ENCODE results near the gene BRPF3.
A peak's percentile ranks its signal among the peaks of the same experiment; 100 is the strongest.

The BRPF3 gene

DNA sequence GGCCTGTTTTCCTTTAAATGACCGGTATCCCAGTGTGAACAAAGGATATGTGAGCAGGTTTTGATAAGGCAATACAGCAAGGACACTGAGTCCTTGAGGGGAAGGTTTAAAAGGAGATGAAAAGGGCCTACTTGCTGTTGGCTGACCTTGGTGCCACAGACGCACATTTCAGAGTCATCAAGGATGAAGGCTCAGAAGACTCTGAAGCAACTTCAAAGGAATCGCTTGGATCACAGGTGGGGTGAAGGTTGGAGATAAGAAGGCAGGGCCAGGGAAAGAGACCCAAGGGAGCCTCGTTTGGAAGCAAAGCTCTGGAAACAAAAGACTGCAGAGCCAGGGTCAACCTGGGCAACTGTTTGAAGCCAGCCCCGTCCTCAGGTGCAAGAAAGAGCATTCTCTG is 43.2 kb downstream of the BRPF3 start:
- H3K36me3 ChIP-seq (ENCODE audit: insufficient read depth, low read depth, low read length) = no peaks in the 10 kb centered on the region
- H3K9ac ChIP-seq (ENCODE audit: low read depth, low read length) = no peak overlapping the region
- H3K4me1 ChIP-seq (ENCODE audit: insufficient read depth, low read length) = peaks cover 13% of the 10 kb centered on the region
- no peaks in the 10 kb centered on the region for H3K27me3 ChIP-seq (ENCODE audit: insufficient read depth, low read length)
- no peaks in the 10 kb centered on the region for H3K9me3 ChIP-seq (ENCODE audit: insufficient read depth, low read depth, low read length)
- no peak overlapping the region for H3K27ac ChIP-seq (ENCODE audit: low read length)
- H3K4me3 ChIP-seq (ENCODE audit: low read length) = no peak overlapping the region

GRCh38 chr6:36241728-36242127 is 45.2 kb downstream of the BRPF3 start:
- Histone ChIP-seq H3K27me3 (ENCODE audit: insufficient read depth, low read length) (no peaks in the 10 kb centered on the region), H3K9me3 (ENCODE audit: insufficient read depth, low read depth, low read length) (no peaks in the 10 kb centered on the region), H3K4me1 (ENCODE audit: insufficient read depth, low read length) (peaks cover 27% of the 10 kb centered on the region), H3K36me3 (ENCODE audit: insufficient read depth, low read depth, low read length) (no peaks in the 10 kb centered on the region), H3K27ac (ENCODE audit: low read length) (no peak overlapping the region), H3K9ac (ENCODE audit: low read depth, low read length) (no peak overlapping the region), H3K4me3 (ENCODE audit: low read length) (no peak overlapping the region)

GRCh38 chr6:36242161-36242560 is 45.6 kb downstream of the BRPF3 start:
- H3K4me1 ChIP-seq (ENCODE audit: insufficient read depth, low read length) = peaks cover 27% of the 10 kb centered on the region
- H3K4me3 ChIP-seq (ENCODE audit: low read length) = no peak overlapping the region
- H3K9ac ChIP-seq (ENCODE audit: low read depth, low read length) = no peak overlapping the region
- no peaks in the 10 kb centered on the region for H3K9me3 ChIP-seq (ENCODE audit: insufficient read depth, low read depth, low read length)
- H3K36me3 ChIP-seq (ENCODE audit: insufficient read depth, low read depth, low read length) = no peaks in the 10 kb centered on the region
- H3K27ac ChIP-seq (ENCODE audit: low read length) = no peak overlapping the region
- H3K27me3 ChIP-seq (ENCODE audit: insufficient read depth, low read length) = no peaks in the 10 kb centered on the region

- Histone ChIP-seq H3K9me3 (ENCODE audit: insufficient read depth, low read depth, low read length) (no peaks in the 10 kb centered on the region), H3K27me3 (ENCODE audit: insufficient read depth, low read length) (no peaks in the 10 kb centered on the region), H3K36me3 (ENCODE audit: insufficient read depth, low read depth, low read length) (no peaks in the 10 kb centered on the region), H3K9ac (ENCODE audit: low read depth, low read length) (no peak overlapping the region), H3K27ac (ENCODE audit: low read length) (no peak overlapping the region), H3K4me3 (ENCODE audit: low read length) (no peak overlapping the region), H3K4me1 (ENCODE audit: insufficient read depth, low read length) (peaks cover 27% of the 10 kb centered on the region)
Observed at GRCh38 chr6:36242626-36243025, 46.1 kb downstream of the BRPF3 start.

- Histone ChIP-seq H3K9me3 (ENCODE audit: insufficient read depth, low read depth, low read length) (no peaks in the 10 kb centered on the region), H3K36me3 (ENCODE audit: insufficient read depth, low read depth, low read length) (no peaks in the 10 kb centered on the region), H3K27me3 (ENCODE audit: insufficient read depth, low read length) (no peaks in the 10 kb centered on the region), H3K4me3 (ENCODE audit: low read length) (no peak overlapping the region), H3K9ac (ENCODE audit: low read depth, low read length) (no peak overlapping the region), H3K27ac (ENCODE audit: low read length) (no peak overlapping the region), H3K4me1 (ENCODE audit: insufficient read depth, low read length) (peaks cover 27% of the 10 kb centered on the region)
Observed at GRCh38 chr6:36243562-36244212, 47.1 kb downstream of the BRPF3 start.

GRCh38 chr6:36244641-36245280 is 48.2 kb downstream of the BRPF3 start:
- no peak overlapping the region for H3K4me3 ChIP-seq (ENCODE audit: low read length)
- H3K9me3 ChIP-seq (ENCODE audit: insufficient read depth, low read depth, low read length) = no peaks in the 10 kb centered on the region
- peak overlapping the region; percentile 57; the same call in 1 of the 2 replicates for H3K9ac ChIP-seq (ENCODE audit: low read depth, low read length)
- no peaks in the 10 kb centered on the region for H3K36me3 ChIP-seq (ENCODE audit: insufficient read depth, low read depth, low read length)
- H3K27me3 ChIP-seq (ENCODE audit: insufficient read depth, low read length) = no peaks in the 10 kb centered on the region
- H3K27ac ChIP-seq (ENCODE audit: low read length) = peak overlapping the region; percentile 96
- H3K4me1 ChIP-seq (ENCODE audit: insufficient read depth, low read length) = peaks cover 27% of the 10 kb centered on the region

DNA sequence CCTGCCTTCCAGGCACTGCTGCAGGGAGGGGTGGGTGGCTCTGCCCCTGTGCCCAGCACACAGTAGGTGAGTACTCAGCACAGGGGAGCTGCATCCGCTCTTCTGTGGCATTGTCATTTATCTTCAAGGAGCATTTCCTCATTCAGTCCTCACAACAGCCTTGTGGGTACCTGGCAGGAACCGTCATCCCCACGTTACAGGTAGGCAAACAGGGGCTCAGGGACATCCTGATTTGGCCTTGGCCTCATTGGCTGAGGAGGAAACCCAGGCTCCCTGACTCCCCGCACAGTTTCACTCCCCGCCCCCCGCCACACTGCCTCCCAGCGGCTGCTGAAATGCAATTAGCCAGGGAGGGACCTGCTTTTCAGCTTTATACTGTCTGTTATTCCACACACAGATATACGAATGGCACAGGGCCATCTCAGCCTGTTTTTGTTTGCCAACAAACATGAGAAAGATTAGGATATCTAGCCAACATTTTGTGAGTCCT is 49.1 kb downstream of the BRPF3 start:
- peak overlapping the region; percentile 57; the same call in 1 of the 2 replicates for H3K9ac ChIP-seq (ENCODE audit: low read depth, low read length)
- H3K4me1 ChIP-seq (ENCODE audit: insufficient read depth, low read length) = peaks cover 27% of the 10 kb centered on the region

GRCh38 chr6:36246506-36247268 is 50.1 kb downstream of the BRPF3 start:
- no peaks in the 10 kb centered on the region for H3K9me3 ChIP-seq (ENCODE audit: insufficient read depth, low read depth, low read length)
- no peak overlapping the region for H3K4me3 ChIP-seq (ENCODE audit: low read length)
- H3K27me3 ChIP-seq (ENCODE audit: insufficient read depth, low read length) = no peaks in the 10 kb centered on the region
- H3K9ac ChIP-seq (ENCODE audit: low read depth, low read length) = no peak overlapping the region
- H3K4me1 ChIP-seq (ENCODE audit: insufficient read depth, low read length) = peaks cover 27% of the 10 kb centered on the region
- H3K36me3 ChIP-seq (ENCODE audit: insufficient read depth, low read depth, low read length) = no peaks in the 10 kb centered on the region
- H3K27ac ChIP-seq (ENCODE audit: low read length) = no peak overlapping the region

More for the DNA sequence above, 49.1 kb downstream of the BRPF3 start:
- Histone ChIP-seq H3K4me3 (ENCODE audit: low read length) (no peak overlapping the region), H3K9me3 (ENCODE audit: insufficient read depth, low read depth, low read length) (no peaks in the 10 kb centered on the region), H3K36me3 (ENCODE audit: insufficient read depth, low read depth, low read length) (no peaks in the 10 kb centered on the region), H3K27ac (ENCODE audit: low read length) (peak overlapping the region; percentile 96), H3K27me3 (ENCODE audit: insufficient read depth, low read length) (no peaks in the 10 kb centered on the region)

DNA sequence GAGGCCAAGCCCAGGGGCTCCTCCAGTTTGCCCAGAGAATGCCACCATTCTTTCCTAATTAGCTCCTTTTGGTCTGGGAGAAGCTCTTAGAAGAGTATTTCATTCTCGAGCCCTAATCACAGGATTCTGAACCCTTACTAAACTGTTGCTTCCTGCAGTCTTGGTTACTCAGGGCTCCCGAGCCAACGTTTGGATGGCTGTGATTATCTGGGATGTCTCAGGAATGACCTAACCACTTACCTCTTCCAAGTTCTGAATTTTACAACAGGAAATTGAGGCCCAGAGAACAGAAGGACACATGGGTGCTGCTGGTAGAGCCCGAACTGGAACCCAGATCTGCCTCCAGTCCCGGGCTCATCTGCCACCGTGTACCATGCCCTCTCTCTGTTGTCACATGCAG is 51.1 kb downstream of the BRPF3 start:
- Histone ChIP-seq H3K4me1 (ENCODE audit: insufficient read depth, low read length) (peaks cover 27% of the 10 kb centered on the region), H3K4me3 (ENCODE audit: low read length) (no peak overlapping the region), H3K9ac (ENCODE audit: low read depth, low read length) (no peak overlapping the region), H3K27ac (ENCODE audit: low read length) (no peak overlapping the region), H3K36me3 (ENCODE audit: insufficient read depth, low read depth, low read length) (no peaks in the 10 kb centered on the region), H3K27me3 (ENCODE audit: insufficient read depth, low read length) (no peaks in the 10 kb centered on the region), H3K9me3 (ENCODE audit: insufficient read depth, low read depth, low read length) (no peaks in the 10 kb centered on the region)

DNA sequence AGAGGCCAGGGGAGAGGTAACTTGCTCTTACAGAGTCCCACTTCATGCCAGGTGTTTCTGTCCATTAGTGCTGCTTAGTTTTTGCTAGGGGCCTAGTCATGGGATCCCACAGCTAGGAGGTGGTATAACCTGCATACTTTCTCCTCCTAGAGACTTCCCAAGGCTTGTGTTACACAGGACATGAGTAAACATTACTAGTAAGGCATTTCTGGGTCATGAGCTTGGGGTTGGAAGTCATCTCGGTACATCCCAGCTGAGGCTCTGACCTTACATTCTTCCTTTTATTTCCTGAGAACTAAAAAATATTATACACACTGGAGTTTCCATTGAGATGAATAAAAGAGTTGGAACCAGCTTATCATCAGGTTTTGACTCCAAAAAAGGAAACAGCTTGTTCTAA is 52.4 kb downstream of the BRPF3 start:
- Histone ChIP-seq H3K9me3 (ENCODE audit: insufficient read depth, low read depth, low read length) (no peaks in the 10 kb centered on the region), H3K4me3 (ENCODE audit: low read length) (no peak overlapping the region), H3K9ac (ENCODE audit: low read depth, low read length) (no peak overlapping the region), H3K4me1 (ENCODE audit: insufficient read depth, low read length) (peaks cover 18% of the 10 kb centered on the region; the same call in 1 of the 2 replicates), H3K27me3 (ENCODE audit: insufficient read depth, low read length) (no peaks in the 10 kb centered on the region), H3K36me3 (ENCODE audit: insufficient read depth, low read depth, low read length) (no peaks in the 10 kb centered on the region), H3K27ac (ENCODE audit: low read length) (no peak overlapping the region)

- Histone ChIP-seq H3K4me1 (ENCODE audit: insufficient read depth, low read length) (peaks cover 16% of the 10 kb centered on the region; the same call in 1 of the 2 replicates), H3K36me3 (ENCODE audit: insufficient read depth, low read depth, low read length) (no peaks in the 10 kb centered on the region), H3K9ac (ENCODE audit: low read depth, low read length) (no peak overlapping the region), H3K27ac (ENCODE audit: low read length) (no peak overlapping the region), H3K4me3 (ENCODE audit: low read length) (no peak overlapping the region), H3K27me3 (ENCODE audit: insufficient read depth, low read length) (no peaks in the 10 kb centered on the region), H3K9me3 (ENCODE audit: insufficient read depth, low read depth, low read length) (no peaks in the 10 kb centered on the region)
Observed at GRCh38 chr6:36249536-36249935, 53.0 kb downstream of the BRPF3 start.
